SK-N-SH (cell line): ENCODE data around the gene SMIM5. TPM values are rescaled to one million over a fixed set of nuclear protein-coding genes. Genes with fewer than 3 reads are reported as not detected.
A peak's percentile ranks its signal among the peaks of the same experiment; 100 is the strongest.

Experiments
- CTCF ChIA-PET: fragments of 300-600, 350-600 bp; formaldehyde crosslinking; extraction: SDS; loops from one replicate; lab custom pipeline; 2021; lab: Yijun Ruan, JAX
- POLR2A ChIA-PET: fragments of 350-600 bp; sonication (Branson Sonifier 250); formaldehyde crosslinking; extraction: SDS; loops from one replicate; lab custom pipeline; 2020; ENCODE audit warnings: antibody characterized with exemption, inconsistent platforms; lab: Yijun Ruan, JAX
- DNase-seq: peaks from one replicate; pipeline ENCODE4 v3.0.0; 2012
- H2AFZ ChIP-seq: fragments of 200-600 bp; sonication (generic); 2 replicates; pipeline ENCODE4 v1.8.1; 2016; ENCODE audit warnings: antibody characterized with exemption, mild to moderate bottlenecking, low read depth
- H3F3A ChIP-seq: fragments of 200-600 bp; sonication (generic); replicated peaks from 2 replicates; pipeline ENCODE3; 2016; ENCODE audit warnings: antibody characterized with exemption, mild to moderate bottlenecking; ENCODE audit not compliant: insufficient read depth
- H3K27ac ChIP-seq, 2 experiments: fragments of 200-500 bp in 1 of 2; fragments of 200-600 bp in 1 of 2; sonication (Bioruptor generic) in 1 of 2; sonication (generic), shearing (Covaris generic) in 1 of 2; 2 replicates each; pipeline versions ENCODE4 v1.5.1 to v1.6.1; 2014 to 2016; ENCODE audit warnings: low read depth in 2 of 2, inconsistent platforms in 1 of 2, low read length in 1 of 2, mild to moderate bottlenecking in 1 of 2, mixed read lengths in 1 of 2
- H3K27me3 ChIP-seq: fragments of 200-600 bp; sonication (generic), shearing (Covaris generic); 2 replicates; pipeline ENCODE4 v1.6.1; 2016; ENCODE audit warnings: mixed run types; ENCODE audit not compliant: insufficient read depth
- H3K36me3 ChIP-seq, 2 experiments: fragments of 200-500 bp in 1 of 2; fragments of 200-600 bp in 1 of 2; sonication (Bioruptor generic) in 1 of 2; sonication (generic) in 1 of 2; replicated peaks in 1 of 2; 2 replicates each; pipeline versions ENCODE3 to v1.5.1; 2014 to 2016; ENCODE audit warnings: low read length in 1 of 2, mild to moderate bottlenecking in 1 of 2; ENCODE audit not compliant: insufficient read depth in 2 of 2, control insufficient read depth in 1 of 2
- H3K4me1 ChIP-seq, 2 experiments: fragments of 200-500 bp in 1 of 2; fragments of 200-600 bp in 1 of 2; sonication (Bioruptor generic) in 1 of 2; sonication (generic), shearing (Covaris generic) in 1 of 2; 2 replicates each; pipeline versions ENCODE4 v1.5.1 to v1.6.1; 2014 to 2016; ENCODE audit warnings: low read depth in 1 of 2, low read length in 1 of 2, mixed run types in 1 of 2; ENCODE audit not compliant: insufficient read depth in 2 of 2, control insufficient read depth in 1 of 2
- H3K4me2 ChIP-seq: fragments of 200-600 bp; sonication (generic), shearing (Covaris generic); 2 replicates; pipeline ENCODE4 v1.6.1; 2017; ENCODE audit warnings: mixed run types
- H3K4me3 ChIP-seq, 2 experiments: fragments of 200-500 bp in 1 of 2; fragments of 200-600 bp in 1 of 2; sonication (Bioruptor generic) in 1 of 2; sonication (generic), shearing (Covaris generic) in 1 of 2; 2 replicates each; pipeline versions ENCODE4 v1.5.1 to v1.8.1; 2014 to 2016; ENCODE audit warnings: low read depth in 2 of 2, inconsistent platforms in 1 of 2, low read length in 1 of 2, mild to moderate bottlenecking in 1 of 2, mixed read lengths in 1 of 2, moderate library complexity in 1 of 2
- H3K79me2 ChIP-seq: fragments of 200-600 bp; sonication (generic); 2 replicates; pipeline ENCODE4 v1.8.1; 2017; ENCODE audit warnings: mild to moderate bottlenecking; ENCODE audit not compliant: insufficient read depth
- H3K9ac ChIP-seq: fragments of 200-600 bp; sonication (generic); 2 replicates; pipeline ENCODE4 v1.6.1; 2017; ENCODE audit warnings: mixed run types
- H3K9me2 ChIP-seq: fragments of 200-600 bp; sonication (generic); 2 replicates; pipeline ENCODE4 v1.6.1; 2017; ENCODE audit warnings: mixed run types
- H3K9me3 ChIP-seq: fragments of 200-600 bp; sonication (generic); 2 replicates; pipeline ENCODE4 v1.6.1; 2017; ENCODE audit warnings: mixed run types, mild to moderate bottlenecking, moderate library complexity
- H4K20me1 ChIP-seq: fragments of 200-600 bp; sonication (generic); 2 replicates; pipeline ENCODE4 v1.6.1; 2017; ENCODE audit warnings: mild to moderate bottlenecking, mixed run types; ENCODE audit not compliant: insufficient read depth
- EP300 ChIP-seq, 2 experiments: IDR thresholded peaks; 2 replicates each; pipeline versions ENCODE4 v1.4.0 to v1.6.1; 2012; ENCODE audit warnings: borderline replicate concordance in 1 of 2, low read depth in 1 of 2, low read length in 1 of 2
- EZH2phosphoT487 ChIP-seq: fragments of 200-600 bp; sonication (generic); IDR thresholded peaks from 2 replicates; pipeline ENCODE4 v1.6.1; 2017; ENCODE audit warnings: low read depth, mixed run types, mild to moderate bottlenecking, antibody characterized with exemption, moderate library complexity, borderline replicate concordance
- GABPA ChIP-seq: IDR thresholded peaks from 2 replicates; pipeline ENCODE4 v1.4.0; 2012; ENCODE audit warnings: low read depth, mild to moderate bottlenecking
- GATA2 ChIP-seq: sonication (generic); formaldehyde crosslinking; IDR thresholded peaks from 2 replicates; pipeline ENCODE4 v1.5.0; 2020; ENCODE audit warnings: mild to moderate bottlenecking, missing genetic modification reagents
- IRF3 ChIP-seq: fragments of 150-350 bp; IDR thresholded peaks from 2 replicates; pipeline ENCODE4 v1.6.1; 2016; ENCODE audit warnings: mild to moderate bottlenecking, low read depth, low read length
- MEF2A ChIP-seq: IDR thresholded peaks from 2 replicates; pipeline ENCODE4 v1.4.0; 2012; ENCODE audit warnings: low read depth, borderline replicate concordance
- NRF1 ChIP-seq: IDR thresholded peaks from 2 replicates; pipeline ENCODE4 v1.6.1; 2012; ENCODE audit warnings: low read depth, mild to moderate bottlenecking, low read length
- POLR2AphosphoS5 ChIP-seq: IDR thresholded peaks from 2 replicates; pipeline ENCODE4 v1.6.1; 2012; ENCODE audit warnings: low read depth, low read length
- RCOR1 ChIP-seq: fragments of 150-350 bp; IDR thresholded peaks from 2 replicates; pipeline ENCODE4 v1.6.1; 2017; ENCODE audit warnings: antibody characterized with exemption, low read length
- REST ChIP-seq: IDR thresholded peaks from 2 replicates; pipeline ENCODE4 v1.6.1; 2012; ENCODE audit warnings: mild to moderate bottlenecking, low read depth, low read length, moderate library complexity
- RFX5 ChIP-seq: IDR thresholded peaks from 2 replicates; pipeline ENCODE4 v1.6.1; 2012; ENCODE audit warnings: mild to moderate bottlenecking, improper control_type of control experiment, low read length
- SIN3A ChIP-seq: IDR thresholded peaks from 2 replicates; pipeline ENCODE4 v1.6.1; 2012; ENCODE audit warnings: low read depth, mild to moderate bottlenecking, low read length, moderate library complexity, borderline replicate concordance
- TCF12 ChIP-seq: IDR thresholded peaks from 2 replicates; pipeline ENCODE4 v1.4.0; 2012
- TEAD4 ChIP-seq: IDR thresholded peaks from 2 replicates; pipeline ENCODE4 v1.4.0; 2012; ENCODE audit warnings: mild to moderate bottlenecking, borderline replicate concordance; ENCODE audit not compliant: insufficient read depth
- YY1 ChIP-seq: IDR thresholded peaks from 2 replicates; pipeline ENCODE4 v1.4.0; 2012; ENCODE audit warnings: low read depth, mild to moderate bottlenecking
- WGBS: methylation state at CpG from one replicate; pipeline ENCODE4 v1.1.6; 2017; ENCODE audit warnings: low lambda C conversion rate; 5-methylcytosine and 5-hydroxymethylcytosine counted together
- polyA plus RNA-seq, 3 experiments: library from polyadenylated mRNA; depleted of rRNA; stranded (reverse); fragments of >200 nt; gene quantifications; 2 replicates each; pipeline ENCODE4 v1.2.3, GENCODE V29; 2012

SMIM5 gene
- polyA plus RNA-seq, 1 of the 3 experiments (the other 2 are of a cell fraction): 0.02 TPM

GRCh38 chr17:75623386-75623785 is 9.8 kb upstream of the SMIM5 start:
- Histone ChIP-seq H3K4me3 (no peak overlapping the region), H3F3A (no peaks in the 10 kb centered on the region), H2AFZ (no peak overlapping the region), H3K79me2 (no peaks in the 10 kb centered on the region), H3K4me2 (no peak overlapping the region), H3K4me1 (peaks cover 0 to 33% of the 10 kb centered on the region in 2 experiments; a peak in 1 of 4 replicates), H3K27me3 (no peaks in the 10 kb centered on the region), H3K36me3 (peaks cover 0 to 15% of the 10 kb centered on the region in 2 experiments), H3K27ac (no peak overlapping the region), H3K9ac (no peak overlapping the region), H4K20me1 (no peaks in the 10 kb centered on the region), H3K9me3 (no peaks in the 10 kb centered on the region), H3K9me2 (no peaks in the 10 kb centered on the region)
- ChIA-PET CTCF (interaction anchor here (1.2 to 37.9 kb wide), 5 partner anchors 12 to 128 kb away, joined by 3 to 1370 read pairs (median 43); partner anchors contain the start of genes GALK1 and SMIM5), POLR2A (interaction anchor here (0.8 kb wide), 1 partner anchor 44 kb away, joined by 4 read pairs; the partner anchor contains the start of genes RECQL5 and SAP30BP)
- TF ChIP-seq IRF3 (no peak), GATA2 (no peak), TCF12 (no peak), EZH2phosphoT487 (no peak), YY1 (no peak), EP300 (IDR thresholded peaks at IDR 0.05; ENCODE audit: borderline replicate concordance in 1 of 2, low read depth in 1 of 2, low read length in 1 of 2) (no peak)
- 83% methylated on average over 9 of the region's 9 CpGs for WGBS
- DNase-seq: no peak

DNA sequence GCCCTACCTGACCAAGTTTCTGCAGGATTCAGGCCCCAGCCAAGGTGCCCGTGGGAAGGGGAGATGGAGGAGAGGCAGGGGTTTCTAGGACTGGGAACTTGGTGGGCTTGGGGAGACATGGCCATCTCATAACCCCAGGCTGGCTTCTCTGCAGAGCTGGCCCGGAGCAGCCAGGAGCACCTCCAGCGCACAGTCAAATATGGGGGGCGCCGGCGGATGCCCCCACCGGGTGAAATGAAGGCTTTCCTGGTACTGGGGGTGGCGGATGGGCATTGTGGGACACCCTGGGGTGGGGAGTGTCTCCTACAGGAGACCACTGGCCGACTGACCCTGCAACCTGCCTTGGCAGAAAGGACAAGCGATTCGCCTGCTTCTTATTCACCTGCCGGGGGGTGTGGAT is 9.2 kb upstream of the SMIM5 start:
- Histone ChIP-seq H4K20me1 (no peaks in the 10 kb centered on the region), H3K9me3 (no peaks in the 10 kb centered on the region), H2AFZ (no peak overlapping the region), H3K27me3 (no peaks in the 10 kb centered on the region), H3K36me3 (peaks cover 0 to 21% of the 10 kb centered on the region in 2 experiments), H3K9ac (no peak overlapping the region), H3F3A (no peaks in the 10 kb centered on the region), H3K4me2 (no peak overlapping the region), H3K4me3 (no peak overlapping the region), H3K4me1 (peaks cover 0 to 33% of the 10 kb centered on the region in 2 experiments; a peak in 1 of 4 replicates), H3K27ac (no peak overlapping the region), H3K9me2 (no peaks in the 10 kb centered on the region), H3K79me2 (no peaks in the 10 kb centered on the region)
- no peak for DNase-seq
- ChIA-PET CTCF (interaction anchor here (1.1 to 37.9 kb wide), 7 partner anchors 10 to 127 kb away, joined by 3 to 1370 read pairs (median 8); partner anchors contain the start of genes GALK1 and SMIM5), POLR2A (interaction anchor here (0.8 kb wide), 1 partner anchor 43 kb away, joined by 4 read pairs; the partner anchor contains the start of genes RECQL5 and SAP30BP)
- 46% methylated on average over 11 of the region's 12 CpGs for WGBS
- TF ChIP-seq POLR2AphosphoS5 (0 out of 2 replicates have a peak, but pooled peaks have one; percentile 23), MEF2A (no peak)

DNA sequence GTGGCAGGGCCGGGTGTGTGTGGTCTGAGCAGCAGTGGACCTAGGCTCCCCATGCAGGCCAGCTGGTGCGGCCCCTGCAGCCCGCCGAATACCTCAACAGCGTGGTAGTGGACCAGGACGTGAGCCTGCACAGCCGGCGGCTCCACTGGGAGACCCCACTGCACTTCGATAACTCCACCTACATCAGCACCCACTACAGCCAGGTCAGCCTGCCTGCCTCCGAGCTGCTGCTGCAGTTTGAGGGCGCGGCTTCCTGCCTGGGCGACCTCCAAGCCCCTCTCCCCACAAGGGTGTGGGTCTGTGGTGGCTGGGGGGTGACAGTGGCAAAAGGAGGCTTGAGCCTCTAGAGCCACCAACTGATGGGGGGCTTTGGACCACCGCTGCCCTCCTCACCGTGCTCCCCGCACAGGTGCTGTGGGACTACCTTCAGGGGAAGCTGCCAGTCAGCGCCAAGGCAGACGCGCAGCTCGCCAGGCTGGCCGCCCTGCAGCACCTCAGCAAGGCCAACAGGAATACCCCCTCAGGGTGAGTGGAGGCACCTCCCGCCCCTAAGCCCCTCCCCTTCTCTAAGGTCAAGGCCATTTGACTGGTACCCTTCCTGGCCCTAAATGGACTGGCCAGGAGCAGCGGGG is 8.4 kb upstream of the SMIM5 start:
- peaks cover 0 to 32% of the 10 kb centered on the region in 2 experiments; a peak in 1 of 4 replicates for H3K4me1 ChIP-seq
- no peak for DNase-seq
- no peaks in the 10 kb centered on the region for H3K9me2 ChIP-seq
- peaks cover 0 to 24% of the 10 kb centered on the region in 2 experiments for H3K36me3 ChIP-seq
- H3K9me3 ChIP-seq: no peaks in the 10 kb centered on the region
- H3K4me3 ChIP-seq: no peak overlapping the region
- no peaks in the 10 kb centered on the region for H3K27me3 ChIP-seq
- CTCF ChIA-PET: interaction anchor here (0.6 to 37.9 kb wide), 15 partner anchors 8 to 143 kb away, joined by 3 to 1370 read pairs (median 4); partner anchors contain the start of genes GALK1 and SMIM5
- no peak overlapping the region for H3K9ac ChIP-seq
- H3F3A ChIP-seq: no peaks in the 10 kb centered on the region
- POLR2A ChIA-PET: interaction anchor here (0.7 to 1.7 kb wide), 2 partner anchors 11 to 42 kb away, joined by 3 to 4 read pairs; partner anchors contain the start of genes RECQL5 and SAP30BP
- no peak overlapping the region for H3K27ac ChIP-seq
- no peak overlapping the region for H3K4me2 ChIP-seq
- no peaks in the 10 kb centered on the region for H3K79me2 ChIP-seq
- no peak overlapping the region for H2AFZ ChIP-seq
- H4K20me1 ChIP-seq: no peaks in the 10 kb centered on the region
- WGBS: 70% methylated on average over 9 of the region's 23 CpGs
- TF ChIP-seq GABPA: no peak
- TF ChIP-seq GATA2: no peak
- no peak for TF ChIP-seq NRF1
- no peak for TF ChIP-seq REST
- no peak for TF ChIP-seq TEAD4
- no peak for TF ChIP-seq RFX5
- TF ChIP-seq RCOR1: no peak
- TF ChIP-seq SIN3A: no peak
